Right ventricle myocardium inferior (tissue), 1 donor: ENCODE results near the gene HPS1. TPM values are rescaled to one million over a fixed set of nuclear protein-coding genes. Genes with fewer than 3 reads are reported as not detected.
A peak's percentile ranks its signal among the peaks of the same experiment; 100 is the strongest.

ENCODE experiments used
- ATAC-seq: fragments of 200-7000 bp; cut with Tn5 transposase; one replicate; pipeline ENCODE4 v1.9.1; 2020; ENCODE audit warnings: mild to moderate bottlenecking, moderate library complexity
- DNase-seq: peaks from one replicate; pipeline ENCODE4 v3.0.0; 2021; ENCODE audit errors: missing footprints
- intact Hi-C: fragments of 100-400 bp; cut with DNase I; formaldehyde crosslinking; loops from one replicate; pipeline ENCODE4 v1.11.0; 2022
- total RNA-seq: library from RNA; stranded (reverse); fragmentation: NEBNext Ultra II Directional; extraction: Animal tissue kit (Norgen Biotek cat#: 25700); gene quantifications from one replicate; pipeline ENCODE4 v1.2.1, GENCODE V29; 2021
- donor health status: DM: no; HTN: yes; CAD: no; lungs with severe emphysema.

Gene HPS1
- total RNA-seq, 1 donor from 2014 or later = 27.9 TPM

DNA sequence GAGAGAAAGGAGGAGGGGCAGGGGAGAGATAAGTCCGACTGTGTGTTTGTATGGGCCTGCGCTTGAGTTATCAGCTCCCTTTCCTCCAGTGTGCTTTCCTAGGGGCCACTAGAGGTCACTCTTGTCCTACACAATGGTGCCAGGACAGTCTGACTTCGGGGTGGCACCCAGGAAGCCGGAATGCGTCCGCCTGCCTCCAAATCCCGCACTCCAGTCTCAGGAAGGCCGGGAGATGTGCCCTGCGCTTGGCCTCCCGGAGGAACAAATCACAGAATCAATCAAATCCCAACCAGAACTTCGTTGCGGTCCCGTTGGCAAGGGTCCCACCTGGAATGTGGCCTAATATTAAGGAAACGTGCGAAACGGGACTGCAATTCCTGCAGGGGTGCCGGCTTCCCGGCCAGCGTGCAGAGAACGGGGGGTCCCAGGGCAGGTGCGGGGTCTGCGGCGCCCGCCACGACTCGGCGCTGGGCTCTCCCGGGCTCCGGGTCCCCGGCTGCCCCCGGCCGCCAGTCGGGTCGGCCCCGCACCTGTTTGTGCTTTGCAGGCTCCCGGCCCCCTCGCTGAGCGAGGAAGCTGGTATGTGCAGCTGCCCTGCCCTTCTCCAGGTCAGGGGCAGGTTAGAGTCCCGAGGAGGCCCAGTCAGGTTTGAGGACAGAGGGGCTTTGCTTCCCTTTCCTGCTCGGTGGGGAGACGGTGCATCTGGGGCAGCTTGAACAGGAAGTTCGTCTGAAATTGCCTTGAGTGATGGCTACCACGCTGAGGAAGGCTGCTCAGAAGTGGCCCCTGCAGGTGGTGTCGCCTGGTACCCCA is 21.0 kb upstream of the HPS1 start:
- intact Hi-C loops = loop anchor here (2.0 to 5.0 kb wide), 5 partner anchors 195 to 965 kb away; partner anchors contain the start of genes GOT1 and LOXL4
- peak; percentile 95 for ATAC-seq
- DNase-seq = peak; percentile 81

DNA sequence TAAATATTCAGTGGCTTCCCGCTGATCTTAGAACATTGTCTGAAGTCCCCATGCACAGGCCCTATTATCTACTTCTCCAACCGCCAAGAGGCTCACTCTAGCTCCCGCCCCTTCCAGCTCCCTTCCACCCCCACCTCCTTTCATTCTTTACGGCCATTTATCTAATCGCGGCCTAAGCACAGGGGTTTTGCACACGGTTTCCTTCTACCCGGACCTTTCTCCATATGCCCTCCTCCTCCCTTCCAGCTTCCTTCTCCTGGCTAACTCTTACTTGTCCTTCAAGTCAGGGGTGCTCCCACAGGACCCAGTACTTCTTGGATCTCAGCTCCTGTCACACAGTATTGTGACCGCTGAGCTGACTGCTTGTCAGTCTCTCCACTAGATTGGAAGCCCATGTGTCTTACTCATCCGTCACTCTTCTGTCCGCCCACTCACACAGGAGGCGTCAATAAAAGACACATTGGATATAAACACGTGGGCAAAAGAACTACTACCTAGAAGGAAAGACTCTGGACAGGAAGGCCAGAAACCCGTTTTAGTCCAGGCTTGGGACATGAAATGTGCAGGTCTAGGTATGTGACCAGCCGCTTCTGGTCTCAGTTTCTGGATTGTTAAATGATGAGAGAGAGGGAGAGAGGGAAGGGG is 20.2 kb upstream of the HPS1 start:
- intact Hi-C loops = loop anchor here (2.0 to 5.0 kb wide), 4 partner anchors 196 to 965 kb away; partner anchors contain the start of genes GOT1 and LOXL4
- ATAC-seq = peak; percentile 5
- DNase-seq = no peak

DNA sequence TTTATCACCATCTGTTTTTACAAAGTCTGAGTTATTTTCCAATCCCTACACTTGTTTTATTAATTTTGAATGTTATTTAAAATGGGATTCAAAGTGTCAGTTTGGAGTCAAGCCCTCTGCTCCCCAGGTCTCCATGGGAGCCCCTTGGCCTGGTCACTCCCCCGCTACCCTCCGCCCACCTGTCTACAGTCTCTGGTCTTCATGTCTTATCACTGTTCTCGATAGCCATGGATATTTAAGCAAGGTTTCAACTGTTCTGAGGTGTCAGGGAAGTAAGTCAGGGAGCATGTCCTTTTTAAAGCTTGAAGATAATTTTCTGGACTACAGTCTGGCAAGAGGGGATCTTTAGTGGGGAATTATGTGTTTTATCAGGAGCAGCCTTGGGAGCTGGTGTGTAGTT is 19.1 kb upstream of the HPS1 start:
- intact Hi-C loops = loop anchor here (2.0 to 5.0 kb wide), 4 partner anchors 197 to 966 kb away; partner anchors contain the start of genes GOT1 and LOXL4
- DNase-seq (no peak), ATAC-seq (no peak)

DNA sequence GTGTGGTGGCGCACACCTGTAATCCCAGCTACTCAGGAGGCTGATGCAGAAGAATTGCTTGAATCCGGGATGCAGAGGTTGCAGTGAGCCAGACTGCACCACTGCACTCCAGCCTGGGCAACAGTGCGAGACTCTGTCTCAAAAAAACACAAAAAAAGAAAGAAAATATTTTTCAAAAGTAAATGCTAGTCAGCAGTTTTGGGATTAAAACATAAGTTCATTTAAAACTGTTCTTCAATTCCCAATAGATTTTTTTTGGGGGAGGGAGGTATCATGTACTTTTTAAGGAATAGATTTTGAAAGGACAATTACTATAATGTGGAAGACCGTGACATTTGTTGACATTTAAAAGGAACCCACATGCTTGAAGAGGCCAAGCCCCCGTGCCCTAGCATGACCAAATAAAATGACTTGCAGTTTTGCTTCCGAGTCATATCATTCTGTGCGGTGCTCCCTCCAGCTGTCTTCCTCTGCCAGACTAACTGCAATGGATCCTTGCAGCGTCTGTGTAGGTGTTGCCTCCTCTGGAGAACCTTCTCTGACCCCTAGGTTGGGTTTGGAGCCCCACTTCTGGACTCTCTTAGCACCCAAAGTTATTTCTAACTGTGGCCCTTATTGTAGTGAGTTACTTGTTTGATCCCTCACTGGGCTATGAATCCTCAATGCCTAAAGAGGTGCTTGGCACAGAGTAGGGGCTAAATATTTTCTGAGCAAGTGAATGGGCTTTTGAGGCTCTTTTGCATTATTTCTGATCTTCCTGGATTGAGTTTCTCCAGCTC is 17.4 kb upstream of the HPS1 start:
- ATAC-seq (no peak), DNase-seq (no peak)
- intact Hi-C loops = no loop called here

DNA sequence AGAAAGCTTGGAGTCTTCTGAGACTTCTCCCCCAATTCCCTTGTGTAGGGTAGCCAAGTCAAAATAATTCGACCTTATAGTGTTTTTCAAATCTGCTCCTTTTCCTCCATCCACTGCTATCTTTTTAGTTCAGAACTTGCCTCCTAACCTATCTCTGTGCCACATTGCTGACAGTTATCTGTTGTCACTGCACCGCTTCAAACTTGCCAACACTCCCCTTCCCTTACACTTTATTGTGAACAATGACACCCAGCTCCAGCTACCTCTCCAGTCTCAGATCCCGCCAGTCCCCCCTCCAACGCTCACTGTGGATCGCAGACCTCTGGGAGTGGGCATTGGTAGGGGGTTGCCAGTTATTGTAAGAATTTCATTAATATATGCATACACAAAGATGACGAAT is 16.3 kb upstream of the HPS1 start:
- intact Hi-C loops = no loop called here
- DNase-seq = no peak
- ATAC-seq = no peak

DNA sequence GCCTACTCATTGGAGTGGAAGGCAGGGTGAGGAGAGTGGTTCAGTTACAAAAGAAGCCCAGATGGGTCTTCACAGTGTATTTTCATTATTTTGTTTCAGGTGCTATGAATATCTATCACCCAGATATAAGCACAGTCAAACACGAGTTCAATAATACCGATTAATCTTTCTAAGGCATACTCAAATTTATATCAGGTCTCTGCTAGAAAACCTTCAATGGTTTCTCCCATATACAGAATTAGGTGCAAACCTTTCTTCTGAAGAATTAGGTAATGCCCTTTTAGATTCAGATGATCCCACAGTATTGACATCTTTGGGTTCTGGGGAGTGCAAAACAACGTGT is 14.7 kb upstream of the HPS1 start:
- no peak for ATAC-seq
- intact Hi-C loops = no loop called here

DNA sequence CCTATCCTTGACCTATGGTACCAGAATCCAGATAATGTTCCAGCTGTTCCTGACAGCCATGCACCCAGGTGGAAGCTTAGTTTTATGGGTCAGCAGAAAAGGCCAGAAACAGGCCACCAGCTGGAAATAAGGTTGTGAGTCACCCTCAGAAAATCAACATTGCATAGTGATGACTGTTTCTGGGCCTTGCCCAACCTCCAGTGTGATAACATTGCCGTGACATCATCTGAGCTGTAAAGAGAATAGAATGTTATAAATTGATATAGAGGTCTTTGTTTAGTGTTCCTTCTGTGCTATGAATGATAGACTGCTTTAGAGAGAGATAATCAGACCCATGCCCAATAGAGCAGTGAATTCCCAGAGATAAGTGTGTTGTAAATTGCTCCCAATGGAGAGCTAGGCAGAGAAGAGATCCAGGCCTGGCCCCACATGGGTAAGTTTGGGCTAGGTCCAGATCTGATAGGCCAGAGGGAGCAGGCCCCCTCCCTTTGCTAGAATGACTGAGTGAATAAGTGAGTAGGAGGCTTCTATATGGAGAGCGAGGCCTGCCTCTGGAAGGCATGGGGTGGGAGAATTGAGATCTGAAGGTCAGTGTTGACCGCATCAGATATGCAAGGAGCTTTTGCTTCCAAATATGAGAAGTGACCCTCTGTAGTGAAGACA is 14.2 kb upstream of the HPS1 start:
- no peak for DNase-seq
- peak; percentile 85 for ATAC-seq
- intact Hi-C loops = no loop called here

More for the DNA sequence above, 14.7 kb upstream of the HPS1 start:
- no peak for DNase-seq

DNA sequence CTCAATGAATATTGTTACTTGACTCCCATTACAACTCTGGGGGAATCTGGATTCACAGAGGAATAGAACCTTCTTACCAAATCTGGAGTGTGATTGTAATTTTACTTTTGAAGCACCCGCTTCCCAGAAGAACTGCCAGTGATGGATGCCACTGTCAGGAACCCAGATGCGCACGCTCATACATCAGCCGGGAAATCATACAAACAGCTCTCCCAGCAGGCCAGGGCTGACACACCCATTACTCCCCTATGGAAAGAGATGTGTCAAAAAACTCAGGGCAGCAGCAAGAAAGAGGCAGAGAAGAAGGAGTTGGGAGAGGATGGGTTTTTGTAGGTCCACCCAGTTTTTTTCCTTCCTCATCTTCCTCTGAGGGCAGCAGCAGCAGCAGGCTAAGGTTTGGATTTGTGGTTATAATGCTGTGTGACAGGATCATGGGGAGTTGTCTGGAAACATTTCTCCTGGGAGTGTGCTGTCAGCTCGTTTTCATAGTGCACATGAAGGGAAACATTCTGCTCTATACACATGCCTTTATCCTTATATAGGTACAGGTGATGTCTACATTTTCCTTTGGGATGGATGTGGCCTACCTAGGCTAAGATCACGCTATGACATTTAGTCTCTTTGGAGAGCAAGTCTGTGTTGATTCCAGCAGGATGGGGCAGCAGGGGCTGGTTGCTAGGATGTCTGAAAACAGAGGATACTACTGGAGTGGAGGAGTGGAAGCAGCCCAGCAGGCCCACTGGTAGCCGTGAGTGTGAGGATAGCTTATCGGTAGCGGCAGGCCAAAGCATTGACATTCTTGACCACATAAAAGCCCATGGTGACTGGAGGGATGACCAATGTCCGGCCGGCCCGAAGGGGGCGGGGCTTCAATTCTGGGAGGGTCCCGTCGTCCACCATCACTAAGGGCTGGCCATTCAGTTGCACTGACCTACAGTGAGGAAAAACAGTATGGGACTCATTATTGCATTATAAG is 12.4 kb upstream of the HPS1 start:
- ATAC-seq (no peak), DNase-seq (no peak)
- intact Hi-C loops = no loop called here

DNA sequence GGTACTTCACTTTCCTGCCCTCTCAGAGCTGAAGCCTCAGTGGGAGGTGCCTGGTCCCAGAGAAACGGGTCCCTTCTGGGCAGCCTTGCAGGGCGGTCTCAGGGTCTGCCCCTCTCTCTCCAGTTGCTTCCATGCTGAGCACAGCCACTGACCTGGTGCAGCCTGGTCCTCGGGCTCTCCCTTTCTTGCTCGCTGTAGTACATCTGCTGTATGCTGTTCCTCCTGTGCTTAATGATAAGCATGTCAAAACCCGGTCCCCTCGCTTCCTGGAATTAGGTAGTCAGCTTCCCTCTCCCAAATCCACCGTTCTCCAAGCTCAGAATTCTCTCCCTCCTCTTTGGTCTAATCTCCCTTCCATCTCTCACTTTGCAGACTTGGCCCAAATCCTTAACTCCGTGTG is 11.0 kb upstream of the HPS1 start:
- intact Hi-C loops = no loop called here
- no peak for DNase-seq
- ATAC-seq = no peak

DNA sequence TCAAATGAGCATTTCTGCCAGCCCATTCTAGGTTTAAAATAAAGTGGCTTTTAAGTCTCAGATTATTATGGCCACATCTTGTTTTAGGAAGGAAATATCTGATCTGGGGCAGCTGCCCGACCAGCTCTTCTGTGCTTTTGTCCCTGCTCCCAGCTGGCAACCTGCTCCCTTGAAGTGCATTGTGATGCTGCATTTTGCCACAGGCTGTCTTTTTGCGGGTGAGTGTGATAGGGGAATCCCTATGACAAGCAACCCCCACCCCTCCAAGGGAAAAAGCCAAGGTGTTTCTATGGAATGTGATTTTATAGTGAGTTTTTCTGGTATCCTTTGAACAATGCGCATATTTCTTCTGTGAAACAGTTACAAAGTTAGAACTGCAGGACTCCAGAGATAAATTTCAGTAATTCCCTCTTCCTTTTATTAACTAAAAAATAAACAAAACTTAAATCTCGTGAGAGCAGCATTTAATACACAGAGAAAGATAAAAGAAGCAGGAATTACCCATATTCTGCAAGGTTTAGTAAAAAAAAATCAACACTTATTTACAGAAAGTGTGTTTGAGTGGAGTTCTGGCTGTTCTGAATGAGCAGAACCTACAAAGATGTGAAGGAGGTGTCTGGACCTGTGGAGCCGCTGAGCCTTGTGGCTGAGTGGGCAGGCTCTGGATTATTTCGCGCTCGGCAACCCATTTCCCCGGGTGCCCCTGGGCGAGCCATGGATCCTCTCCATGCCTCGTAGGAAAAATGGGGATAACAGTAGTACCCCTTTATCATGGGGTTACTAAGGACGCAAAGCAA is 10.1 kb upstream of the HPS1 start:
- ATAC-seq (no peak), DNase-seq (no peak)
- intact Hi-C loops = no loop called here

DNA sequence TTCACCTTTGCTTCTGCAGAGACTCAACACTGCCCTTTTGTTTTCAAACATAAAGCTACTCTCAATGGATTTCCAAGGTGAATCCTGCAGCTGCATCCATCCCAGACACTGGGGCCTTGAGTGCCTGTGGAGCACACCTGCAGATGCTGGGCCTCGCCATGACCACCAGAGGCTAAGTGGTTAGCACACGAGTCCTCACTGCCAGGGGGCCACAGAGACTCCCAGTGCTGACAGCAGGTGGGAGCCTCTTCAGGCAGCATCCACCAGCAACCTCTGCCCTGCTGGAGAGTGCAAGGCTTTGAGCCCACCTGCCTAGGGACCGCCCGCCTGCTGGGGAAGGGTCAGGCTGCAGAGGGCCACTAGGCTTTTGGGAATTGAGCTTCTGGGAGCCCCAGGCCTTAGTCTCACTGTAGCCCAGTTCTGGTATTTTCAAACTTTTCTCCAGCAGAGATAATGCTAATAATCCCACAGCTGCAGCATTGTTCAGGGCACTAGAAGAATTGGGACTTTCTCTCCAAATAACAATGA is 9.4 kb upstream of the HPS1 start:
- ATAC-seq = no peak
- intact Hi-C loops = no loop called here
- no peak for DNase-seq

DNA sequence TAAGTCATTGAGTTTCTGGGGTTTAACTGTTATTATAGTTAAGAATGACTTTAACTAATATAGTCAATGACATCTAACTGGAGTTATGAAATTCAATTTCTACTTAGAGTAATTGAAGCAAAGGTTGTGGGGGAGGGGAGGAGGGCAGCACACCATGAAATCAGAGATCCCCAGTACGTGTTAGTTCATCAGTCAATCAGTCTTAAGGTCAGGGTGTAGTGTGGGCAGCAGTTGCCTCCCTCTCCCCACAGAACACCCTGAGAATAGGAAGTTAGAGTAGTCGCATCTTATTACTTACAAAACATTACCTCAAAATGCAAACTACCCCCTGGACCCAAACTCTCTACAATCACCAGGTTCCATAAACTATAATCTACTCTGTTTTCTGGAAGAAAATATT is 7.0 kb upstream of the HPS1 start:
- DNase-seq (no peak), ATAC-seq (no peak)
- intact Hi-C loops = no loop called here

DNA sequence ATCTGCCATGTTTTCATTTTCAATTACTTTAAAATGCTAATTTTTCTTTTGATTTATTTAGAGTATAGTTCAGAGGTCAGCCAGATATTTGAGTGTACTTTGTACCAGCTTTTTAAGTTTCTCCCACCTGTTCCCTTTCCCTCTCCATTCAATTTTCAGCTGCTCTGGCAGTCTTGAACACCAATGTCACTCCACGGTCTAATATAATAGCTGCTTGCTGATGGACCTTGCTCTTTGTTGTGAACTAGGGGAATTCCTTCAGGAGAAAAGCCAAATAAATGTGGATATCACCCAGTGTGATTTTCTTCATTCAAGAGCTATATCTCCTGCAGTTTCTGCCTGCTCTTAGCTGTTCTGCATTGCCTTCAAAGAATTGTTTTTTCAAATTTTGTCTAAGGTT is 3.9 kb upstream of the HPS1 start:
- DNase-seq = no peak
- no peak for ATAC-seq
- intact Hi-C loops = no loop called here

DNA sequence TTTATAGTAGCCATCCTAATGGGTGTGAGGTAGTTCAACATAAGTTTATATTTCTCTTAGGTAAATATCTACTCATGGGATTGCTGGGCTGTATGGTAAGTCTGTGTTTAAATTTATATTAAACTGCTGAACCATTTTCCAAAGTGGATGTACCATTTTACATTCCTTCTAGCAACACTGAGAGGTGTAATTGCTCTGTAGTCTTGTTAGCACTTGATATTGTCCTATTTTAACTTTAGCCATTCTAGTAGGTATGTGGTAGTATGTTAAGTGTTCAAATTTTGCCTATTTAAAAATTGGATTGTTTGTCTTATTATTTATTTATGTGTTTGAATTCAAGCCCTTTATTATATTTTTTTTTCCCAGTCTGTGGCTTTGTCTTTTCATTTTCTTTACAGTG is 2.6 kb upstream of the HPS1 start:
- ATAC-seq (no peak), DNase-seq (no peak)
- intact Hi-C loops = no loop called here

DNA sequence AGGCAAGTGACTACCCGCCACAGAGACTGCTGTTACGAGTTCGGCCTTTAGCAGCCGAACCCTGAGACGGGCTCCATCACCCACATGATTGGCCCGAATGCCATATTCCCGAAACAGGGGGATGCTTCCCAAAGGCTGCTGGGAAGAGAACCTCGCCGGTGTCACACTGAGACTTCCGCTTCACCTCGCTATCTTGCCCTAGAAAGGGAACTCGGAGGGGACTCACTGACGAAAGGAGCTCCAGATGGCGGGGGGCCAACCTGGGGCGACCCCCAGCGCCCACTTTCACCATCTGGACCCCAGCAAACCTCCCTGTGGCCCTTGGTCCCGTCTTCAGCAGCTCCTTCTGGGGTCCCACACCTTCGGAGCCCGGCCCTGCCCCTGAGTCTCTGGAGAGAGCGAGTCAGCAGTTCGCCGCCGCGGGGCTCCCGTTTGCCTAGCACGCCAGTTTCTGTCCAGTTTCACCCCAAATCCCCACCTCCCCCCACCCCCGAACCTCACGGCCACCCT is 529 bp downstream of the HPS1 start:
- DNase-seq = peak; percentile 84
- ATAC-seq = peak; percentile 42

DNA sequence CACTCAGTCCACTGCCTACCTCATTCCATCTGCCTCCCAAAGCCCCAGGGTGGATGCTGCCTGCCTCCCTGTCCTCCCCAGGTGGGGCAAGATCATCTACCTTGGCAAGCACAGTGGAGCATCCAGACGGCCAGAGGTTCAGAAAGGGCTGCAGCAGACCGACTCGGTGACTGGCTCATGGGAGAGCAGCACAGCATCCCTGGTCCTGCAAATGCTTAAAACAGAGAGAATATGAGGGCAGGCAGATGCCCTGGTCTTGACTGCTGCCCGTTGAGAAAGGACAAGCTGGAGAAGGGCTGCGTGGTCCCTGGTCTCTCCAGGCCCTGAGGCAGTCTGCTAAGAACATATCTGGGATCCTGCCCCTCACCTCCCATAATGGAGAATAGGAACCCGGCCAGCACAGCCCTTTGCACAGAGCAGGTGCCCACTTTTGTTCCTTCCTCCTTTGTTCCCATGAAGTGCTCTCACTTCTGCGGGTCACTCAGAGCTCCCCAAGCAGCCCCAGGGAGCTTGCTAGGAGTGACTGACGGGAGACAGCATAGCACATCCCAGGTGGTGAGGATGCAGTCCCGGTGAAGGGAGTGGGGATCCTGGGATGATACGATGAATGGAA is 1.4 kb downstream of the HPS1 start:
- no peak for ATAC-seq
- DNase-seq = no peak
- intact Hi-C loops = no loop called here

More for the DNA sequence above, 529 bp downstream of the HPS1 start:
- intact Hi-C loops = no loop called here
